ENCODE measurements around the gene PDE4B. TPM values are rescaled to one million over a fixed set of nuclear protein-coding genes. Genes with fewer than 3 reads are reported as not detected.

Gene PDE4B
- total and polyA plus RNA-seq, 12 donors: 1.2 to 14.9 (median 3.9) TPM

DNA sequence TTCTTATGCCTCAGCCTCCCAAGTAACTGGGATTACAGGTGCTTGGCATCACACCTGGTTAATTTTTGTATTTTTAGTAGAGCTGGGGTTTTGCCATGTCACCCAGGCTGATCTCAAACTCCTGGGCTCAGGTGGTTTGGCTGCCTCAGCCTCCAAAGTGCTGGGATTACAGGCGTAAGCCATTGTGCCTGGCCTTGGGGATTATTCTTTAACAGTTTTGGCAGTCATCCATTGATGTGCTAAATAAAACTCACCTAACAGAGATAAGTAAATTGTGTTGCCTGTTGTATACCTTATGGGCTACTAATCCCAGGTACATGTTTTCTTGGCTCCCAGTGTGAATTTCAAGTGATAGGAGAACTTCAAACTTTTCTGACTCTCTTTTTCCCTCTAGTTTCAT is 35.2 kb upstream of the PDE4B start:
- Histone ChIP-seq H3K9me3 (replicated peaks in 1 of 3) (no peaks in the 10 kb centered on the region), H3K27me3 (no peaks in the 10 kb centered on the region), H3K36me3 (replicated peaks in 1 of 2) (no peaks in the 10 kb centered on the region), H3K4me1 (replicated peaks in 1 of 2) (no peaks in the 10 kb centered on the region), H3K27ac (no peak overlapping the region), H3K4me3 (no peak overlapping the region)
- TF ChIP-seq, protein P1, sequence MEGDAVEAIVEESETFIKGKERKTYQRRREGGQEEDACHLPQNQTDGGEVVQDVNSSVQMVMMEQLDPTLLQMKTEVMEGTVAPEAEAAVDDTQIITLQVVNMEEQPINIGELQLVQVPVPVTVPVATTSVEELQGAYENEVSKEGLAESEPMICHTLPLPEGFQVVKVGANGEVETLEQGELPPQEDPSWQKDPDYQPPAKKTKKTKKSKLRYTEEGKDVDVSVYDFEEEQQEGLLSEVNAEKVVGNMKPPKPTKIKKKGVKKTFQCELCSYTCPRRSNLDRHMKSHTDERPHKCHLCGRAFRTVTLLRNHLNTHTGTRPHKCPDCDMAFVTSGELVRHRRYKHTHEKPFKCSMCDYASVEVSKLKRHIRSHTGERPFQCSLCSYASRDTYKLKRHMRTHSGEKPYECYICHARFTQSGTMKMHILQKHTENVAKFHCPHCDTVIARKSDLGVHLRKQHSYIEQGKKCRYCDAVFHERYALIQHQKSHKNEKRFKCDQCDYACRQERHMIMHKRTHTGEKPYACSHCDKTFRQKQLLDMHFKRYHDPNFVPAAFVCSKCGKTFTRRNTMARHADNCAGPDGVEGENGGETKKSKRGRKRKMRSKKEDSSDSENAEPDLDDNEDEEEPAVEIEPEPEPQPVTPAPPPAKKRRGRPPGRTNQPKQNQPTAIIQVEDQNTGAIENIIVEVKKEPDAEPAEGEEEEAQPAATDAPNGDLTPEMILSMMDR (IDR thresholded peaks at IDR 0.05): no peak
- intact Hi-C loops (cut with DNase I): no loop called here
- WGBS, 4 donors: 55 to 82% (median 75%) methylated on average over 1 of the region's 1 CpG
- DNase-seq: no peak

DNA sequence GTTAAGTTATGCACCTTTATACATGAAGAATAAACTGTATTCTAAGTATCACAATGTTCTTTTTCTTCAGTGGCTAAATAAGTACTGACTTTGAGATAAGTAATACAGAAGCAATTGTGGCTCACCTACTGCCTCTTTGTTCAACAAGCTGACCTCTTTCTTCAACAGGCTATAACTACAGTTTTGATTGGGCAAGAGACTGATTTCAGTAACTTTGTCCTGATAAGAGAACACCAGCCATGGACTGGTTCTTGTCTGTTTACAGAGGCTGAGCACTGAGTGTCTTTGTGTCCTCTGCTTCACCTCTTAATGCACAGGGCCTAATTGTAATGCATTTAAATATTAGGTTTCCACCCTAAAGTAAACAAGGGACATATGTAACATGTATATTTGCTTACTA is 34.6 kb upstream of the PDE4B start:
- Histone ChIP-seq H3K4me1 (replicated peaks in 1 of 2) (no peaks in the 10 kb centered on the region), H3K9me3 (replicated peaks in 1 of 3) (no peaks in the 10 kb centered on the region), H3K27me3 (no peaks in the 10 kb centered on the region), H3K27ac (no peak overlapping the region), H3K36me3 (replicated peaks in 1 of 2) (no peaks in the 10 kb centered on the region), H3K4me3 (no peak overlapping the region)
- intact Hi-C loops (cut with DNase I): no loop called here
- DNase-seq: no peak
- no peak for TF ChIP-seq POLR2A (IDR thresholded peaks at IDR 0.05)
- TF ChIP-seq, protein P1 (IDR thresholded peaks at IDR 0.05): no peak

DNA sequence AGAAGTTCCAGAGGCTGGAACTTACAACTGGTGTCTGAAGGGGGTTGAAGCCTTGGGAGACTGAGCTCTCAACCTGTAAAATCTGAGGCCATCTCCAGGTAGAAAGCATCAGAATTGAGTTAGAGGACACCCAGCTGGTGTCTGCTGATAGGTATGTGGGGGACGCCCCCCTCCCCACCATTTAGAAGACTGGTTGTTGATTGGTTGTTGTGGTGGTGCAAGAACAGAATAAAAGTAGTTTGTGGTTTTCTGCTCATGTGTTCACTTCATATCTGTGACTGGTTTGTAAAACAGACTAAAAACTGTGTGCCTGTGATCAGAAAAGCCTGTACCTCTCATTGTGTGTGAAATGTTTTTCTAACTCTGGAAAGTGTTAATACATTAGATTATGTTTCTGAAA is 33.2 kb upstream of the PDE4B start:
- 44 to 81% (median 68%) methylated on average over 1 of the region's 1 CpG for WGBS, 4 donors
- Histone ChIP-seq H3K4me1 (replicated peaks in 1 of 2) (no peaks in the 10 kb centered on the region), H3K36me3 (replicated peaks in 1 of 2) (no peaks in the 10 kb centered on the region), H3K9me3 (replicated peaks in 1 of 3) (no peaks in the 10 kb centered on the region), H3K4me3 (no peak overlapping the region), H3K27ac (no peak overlapping the region), H3K27me3 (no peaks in the 10 kb centered on the region)
- TF ChIP-seq, protein P1 (IDR thresholded peaks at IDR 0.05): no peak
- TF ChIP-seq POLR2A (IDR thresholded peaks at IDR 0.05): no peak
- intact Hi-C loops (cut with DNase I): no loop called here
- no peak for DNase-seq

DNA sequence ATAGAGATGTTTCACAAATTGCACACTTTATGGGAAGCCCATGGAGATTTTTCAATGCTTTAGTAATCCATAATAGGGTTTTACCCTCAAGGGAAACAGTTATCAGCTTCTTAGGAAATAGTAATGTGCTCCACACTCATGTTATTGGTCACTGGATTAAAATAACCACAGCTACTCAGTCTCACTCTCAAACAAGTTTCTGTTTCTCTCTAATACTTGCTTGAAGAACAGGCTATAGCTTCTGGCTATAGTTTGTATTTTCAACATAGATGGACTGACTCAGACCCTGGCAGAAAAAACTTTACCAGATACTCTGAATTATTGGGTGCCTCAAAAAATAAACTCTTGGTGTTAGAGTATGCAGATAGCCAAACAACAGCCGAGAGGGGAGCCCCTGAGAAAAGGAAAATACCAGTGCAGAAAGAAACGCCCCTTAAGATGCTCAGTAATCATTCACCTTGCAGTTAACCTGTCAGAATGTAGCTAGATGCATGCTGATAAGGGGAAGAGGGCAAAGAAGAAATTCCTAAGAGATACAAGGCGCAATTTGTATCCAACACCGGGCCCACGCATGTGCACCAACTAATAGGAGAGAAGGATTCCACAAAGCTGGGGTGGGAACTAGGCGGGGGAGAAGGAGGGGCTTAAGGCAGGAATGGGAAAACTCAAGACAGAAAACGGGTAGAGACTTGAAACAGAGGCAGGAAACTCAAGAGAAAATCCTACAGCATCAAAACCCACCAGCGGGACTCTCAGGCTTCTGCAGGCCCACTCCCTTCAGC is 30.4 kb upstream of the PDE4B start:
- Histone ChIP-seq H3K27ac (no peak overlapping the region), H3K36me3 (replicated peaks in 1 of 2) (no peaks in the 10 kb centered on the region), H3K4me1 (replicated peaks in 1 of 2) (no peaks in the 10 kb centered on the region), H3K27me3 (no peaks in the 10 kb centered on the region), H3K4me3 (no peak overlapping the region), H3K9me3 (replicated peaks in 1 of 3) (no peaks in the 10 kb centered on the region)
- no peak for TF ChIP-seq POLR2A (IDR thresholded peaks at IDR 0.05)
- TF ChIP-seq, protein P1 (IDR thresholded peaks at IDR 0.05): no peak
- no peak for DNase-seq
- intact Hi-C loops (cut with DNase I): no loop called here
- WGBS, 4 donors: 64 to 70% (median 66%) methylated on average over 8 of the region's 8 CpGs
